H9 (cell line): ENCODE results near the gene EDIL3. TPM values are rescaled to one million over a fixed set of nuclear protein-coding genes. Genes with fewer than 3 reads are reported as not detected.

Experiments
- DNase-seq: peaks from one replicate; pipeline ENCODE4 v3.0.0-alpha.2; 2017
- H2AFZ ChIP-seq: one replicate; pipeline ENCODE4 v1.6.1; 2013; ENCODE audit warnings: mild to moderate bottlenecking, low read length, control low read depth, moderate library complexity
- H2AK5ac ChIP-seq: 2 replicates; pipeline ENCODE4 v1.6.1; 2013; ENCODE audit warnings: low read length, control low read depth, mixed read lengths; ENCODE audit not compliant: insufficient read length
- H2BK120ac ChIP-seq: one replicate; pipeline ENCODE4 v1.6.1; 2013; ENCODE audit warnings: low read depth, mild to moderate bottlenecking, low read length, control low read depth, inconsistent platforms; ENCODE audit not compliant: poor library complexity, severe bottlenecking
- H2BK12ac ChIP-seq: 2 replicates; pipeline ENCODE4 v1.6.1; 2013; ENCODE audit warnings: low read length, control low read depth, mixed read lengths, low read depth; ENCODE audit not compliant: insufficient read length
- H2BK15ac ChIP-seq: 2 replicates; pipeline ENCODE4 v1.6.1; 2013; ENCODE audit warnings: low read depth, low read length, control low read depth
- H2BK20ac ChIP-seq: one replicate; pipeline ENCODE4 v1.6.1; 2013; ENCODE audit warnings: low read depth, mild to moderate bottlenecking, low read length, control low read depth, inconsistent platforms; ENCODE audit not compliant: poor library complexity, severe bottlenecking
- H2BK5ac ChIP-seq: 2 replicates; pipeline ENCODE4 v1.6.1; 2013; ENCODE audit warnings: low read length, control low read depth, mixed read lengths; ENCODE audit not compliant: insufficient read length
- H3K14ac ChIP-seq: 2 replicates; pipeline ENCODE4 v1.6.1; 2013; ENCODE audit warnings: low read length, control low read depth; ENCODE audit not compliant: insufficient read depth
- H3K18ac ChIP-seq: 2 replicates; pipeline ENCODE4 v1.6.1; 2013; ENCODE audit warnings: low read depth, mild to moderate bottlenecking, mixed read lengths, low read length, control low read depth; ENCODE audit not compliant: insufficient read length
- H3K23ac ChIP-seq: 2 replicates; pipeline ENCODE4 v1.6.1; 2013; ENCODE audit warnings: low read length, control low read depth, mixed read lengths, low read depth; ENCODE audit not compliant: insufficient read length
- H3K23me2 ChIP-seq: 2 replicates; pipeline ENCODE4 v1.6.1; 2013; ENCODE audit warnings: low read depth, mild to moderate bottlenecking, mixed read lengths, low read length, control low read depth; ENCODE audit not compliant: insufficient read length, poor library complexity, severe bottlenecking
- H3K27ac ChIP-seq: 2 replicates; pipeline ENCODE4 v1.5.1; 2013; ENCODE audit warnings: low read length, control low read depth, mixed read lengths, low read depth; ENCODE audit not compliant: insufficient read length
- H3K27me3 ChIP-seq: 2 replicates; pipeline ENCODE4 v1.6.1; 2013; ENCODE audit warnings: low read length, control low read depth, inconsistent platforms; ENCODE audit not compliant: insufficient read depth
- H3K4ac ChIP-seq: 2 replicates; pipeline ENCODE4 v1.6.1; 2013; ENCODE audit warnings: low read depth, mild to moderate bottlenecking, control low read depth, inconsistent platforms, low read length, moderate library complexity
- H3K4me1 ChIP-seq: 2 replicates; pipeline ENCODE4 v1.6.1; 2013; ENCODE audit warnings: low read length, control low read depth, inconsistent platforms; ENCODE audit not compliant: insufficient read depth
- H3K4me2 ChIP-seq: 2 replicates; pipeline ENCODE4 v1.6.1; 2013; ENCODE audit warnings: low read length, control low read depth, mixed read lengths; ENCODE audit not compliant: insufficient read length, insufficient read depth
- H3K56ac ChIP-seq: 2 replicates; pipeline ENCODE4 v1.6.1; 2013; ENCODE audit warnings: low read depth, mild to moderate bottlenecking, mixed read lengths, low read length, control low read depth; ENCODE audit not compliant: insufficient read length
- H3K79me1 ChIP-seq: 2 replicates; pipeline ENCODE4 v1.6.1; 2013; ENCODE audit warnings: low read depth, mild to moderate bottlenecking, moderate library complexity, low read length, control low read depth, inconsistent platforms; ENCODE audit not compliant: insufficient read depth, poor library complexity, severe bottlenecking
- H3K79me2 ChIP-seq: 2 replicates; pipeline ENCODE4 v1.6.1; 2013; ENCODE audit warnings: low read length, control low read depth, inconsistent platforms; ENCODE audit not compliant: insufficient read depth
- H3K9ac ChIP-seq: 2 replicates; pipeline ENCODE4 v1.6.1; 2013; ENCODE audit warnings: low read length, control low read depth, mixed read lengths; ENCODE audit not compliant: insufficient read length; ENCODE audit errors: extremely low read depth
- H3K9me3 ChIP-seq: one replicate; pipeline ENCODE4 v1.6.1; 2013; ENCODE audit warnings: low read depth, low read length, inconsistent platforms; ENCODE audit not compliant: control insufficient read depth
- H3T11ph ChIP-seq: one replicate; pipeline ENCODE4 v1.6.1; 2013; ENCODE audit warnings: mild to moderate bottlenecking, low read length, control low read depth, inconsistent platforms
- H4K20me1 ChIP-seq: one replicate; pipeline ENCODE4 v1.6.1; 2013; ENCODE audit not compliant: control insufficient read depth, insufficient read length, insufficient read depth
- H4K5ac ChIP-seq: 2 replicates; pipeline ENCODE4 v1.6.1; 2013; ENCODE audit warnings: low read depth, mild to moderate bottlenecking, mixed read lengths, low read length, control low read depth; ENCODE audit not compliant: insufficient read length
- H4K8ac ChIP-seq: replicated peaks from 2 replicates; pipeline ENCODE4 v1.6.1; 2013; ENCODE audit warnings: low read length, control low read depth, mixed read lengths, low read depth; ENCODE audit not compliant: insufficient read length
- H4K91ac ChIP-seq: 2 replicates; pipeline ENCODE4 v1.6.1; 2013; ENCODE audit warnings: low read depth, mild to moderate bottlenecking, moderate library complexity, mixed read lengths, low read length, control low read depth; ENCODE audit not compliant: insufficient read length
- H3K27ac Mint-ChIP-seq, 3 experiments: 2 replicates in 2 of 3; 3 replicates in 1 of 3; pipeline ENCODE4 v1.8.0; 2020 to 2021; ENCODE audit warnings: mixed read lengths in 3 of 3, mild to moderate bottlenecking in 1 of 3, moderate library complexity in 1 of 3
- H3K27me3 Mint-ChIP-seq: 2 replicates; pipeline ENCODE4 v1.8.0; 2021; ENCODE audit warnings: low read depth, mild to moderate bottlenecking, moderate library complexity, mixed read lengths
- H3K36me3 Mint-ChIP-seq, 3 experiments: 2 replicates in 2 of 3; 3 replicates in 1 of 3; pipeline ENCODE4 v1.8.0; 2020 to 2021; ENCODE audit warnings: low read depth in 3 of 3, mixed read lengths in 3 of 3; ENCODE audit not compliant: insufficient read depth in 1 of 3
- H3K4me1 Mint-ChIP-seq, 2 experiments: 2 replicates each; pipeline ENCODE4 v1.8.0; 2020; ENCODE audit warnings: mixed read lengths in 2 of 2
- H3K4me3 Mint-ChIP-seq, 2 experiments: 2 replicates in 1 of 2; 3 replicates in 1 of 2; pipeline ENCODE4 v1.8.0; 2020 to 2021; ENCODE audit warnings: mild to moderate bottlenecking in 2 of 2, mixed read lengths in 2 of 2, moderate library complexity in 1 of 2
- H3K9me3 Mint-ChIP-seq, 2 experiments: 2 replicates in 1 of 2; 3 replicates in 1 of 2; pipeline ENCODE4 v1.8.0; 2020; ENCODE audit warnings: mild to moderate bottlenecking in 2 of 2, mixed read lengths in 2 of 2, moderate library complexity in 1 of 2
- WGBS: extraction: QIAGEN DNeasy Blood & Tissue Kit; methylation state at CpG from one replicate; pipeline ENCODE4 v1.1.7; 2013; ENCODE audit warnings: missing lambda C conversion rate, low lambda C conversion rate, mixed read lengths; ENCODE audit not compliant: insufficient read length; ENCODE audit errors: extremely low coverage; 5-methylcytosine and 5-hydroxymethylcytosine counted together
- total RNA-seq: library from RNA; stranded (reverse); gene quantifications from 2 replicates; pipeline ENCODE4 v1.2.1, GENCODE V29; 2021
- TF ChIP-seq, protein P1 (sequence below): fragments of 200-600 bp; sonication (generic); conservative IDR thresholded peaks from 3 replicates; pipeline ENCODE4 v1.8.0; 2021; ENCODE audit warnings: antibody characterized with exemption, mild to moderate bottlenecking

The EDIL3 gene
- total RNA-seq, 1 experiment from 2014 or later: 61.9 TPM

DNA sequence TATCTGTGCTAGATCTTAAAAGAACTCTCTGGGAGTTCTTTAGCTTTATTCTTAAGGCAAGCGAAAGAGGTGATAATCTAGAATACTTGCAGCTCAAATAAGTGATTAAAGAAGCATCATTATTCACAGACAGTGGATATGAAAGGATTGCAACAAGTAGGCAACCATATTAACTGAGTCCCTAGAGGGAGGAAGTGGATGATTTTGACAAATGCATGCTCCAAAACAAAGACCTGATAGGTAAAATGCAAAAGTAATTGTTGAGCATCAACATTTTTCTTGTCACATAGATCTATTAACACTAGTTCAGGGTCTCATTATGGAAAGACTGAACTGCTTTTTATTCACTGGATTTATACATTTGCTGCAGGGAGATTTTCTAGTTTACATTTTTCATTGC is 109.1 kb downstream of the EDIL3 start:
- H3K27ac Mint-ChIP-seq: peak overlapping the region in 1 of 3 experiments; percentile 40; a peak in 1 of 7 replicates

More for the DNA sequence above, 109.1 kb downstream of the EDIL3 start:
- H3K23me2 ChIP-seq: no peaks in the 10 kb centered on the region
- no peak overlapping the region for H2BK20ac ChIP-seq
- no peak overlapping the region for H3K56ac ChIP-seq
- Mint-ChIP-seq H3K4me1 (peaks cover 7 to 26% of the 10 kb centered on the region in 2 experiments; a peak in 3 of 4 replicates), H3K27me3 (no peaks in the 10 kb centered on the region), H3K36me3 (no peaks in the 10 kb centered on the region), H3K4me3 (no peak overlapping the region), H3K9me3 (no peaks in the 10 kb centered on the region)
- no peak overlapping the region for H2AFZ ChIP-seq
- H3K18ac ChIP-seq: no peak overlapping the region
- TF ChIP-seq, protein P1, sequence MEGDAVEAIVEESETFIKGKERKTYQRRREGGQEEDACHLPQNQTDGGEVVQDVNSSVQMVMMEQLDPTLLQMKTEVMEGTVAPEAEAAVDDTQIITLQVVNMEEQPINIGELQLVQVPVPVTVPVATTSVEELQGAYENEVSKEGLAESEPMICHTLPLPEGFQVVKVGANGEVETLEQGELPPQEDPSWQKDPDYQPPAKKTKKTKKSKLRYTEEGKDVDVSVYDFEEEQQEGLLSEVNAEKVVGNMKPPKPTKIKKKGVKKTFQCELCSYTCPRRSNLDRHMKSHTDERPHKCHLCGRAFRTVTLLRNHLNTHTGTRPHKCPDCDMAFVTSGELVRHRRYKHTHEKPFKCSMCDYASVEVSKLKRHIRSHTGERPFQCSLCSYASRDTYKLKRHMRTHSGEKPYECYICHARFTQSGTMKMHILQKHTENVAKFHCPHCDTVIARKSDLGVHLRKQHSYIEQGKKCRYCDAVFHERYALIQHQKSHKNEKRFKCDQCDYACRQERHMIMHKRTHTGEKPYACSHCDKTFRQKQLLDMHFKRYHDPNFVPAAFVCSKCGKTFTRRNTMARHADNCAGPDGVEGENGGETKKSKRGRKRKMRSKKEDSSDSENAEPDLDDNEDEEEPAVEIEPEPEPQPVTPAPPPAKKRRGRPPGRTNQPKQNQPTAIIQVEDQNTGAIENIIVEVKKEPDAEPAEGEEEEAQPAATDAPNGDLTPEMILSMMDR: no peak
- H3K79me1 ChIP-seq: peaks cover 3% of the 10 kb centered on the region
- H3K4me2 ChIP-seq: no peak overlapping the region
- H3K4me1 ChIP-seq: 0 out of 2 replicates have a peak, but pooled peaks cover 3% of the 10 kb centered on the region
- H3K9ac ChIP-seq: no peak overlapping the region
- no peak overlapping the region for H4K91ac ChIP-seq
- no peak overlapping the region for H2BK120ac ChIP-seq
- no peak overlapping the region for H2BK5ac ChIP-seq
- no peaks in the 10 kb centered on the region for H3K27me3 ChIP-seq
- H3K9me3 ChIP-seq: no peaks in the 10 kb centered on the region
- H2BK12ac ChIP-seq: no peak overlapping the region
- peaks cover 2% of the 10 kb centered on the region; the same call in 1 of the 2 replicates for H3K79me2 ChIP-seq
- no peak overlapping the region for H4K8ac ChIP-seq
- no peak overlapping the region for H3K27ac ChIP-seq
- no peak overlapping the region for H3K14ac ChIP-seq
- no peak overlapping the region for H3T11ph ChIP-seq
- no peak overlapping the region for H4K5ac ChIP-seq
- no peak overlapping the region for H3K4ac ChIP-seq
- no peak overlapping the region for H3K23ac ChIP-seq
- H4K20me1 ChIP-seq: no peaks in the 10 kb centered on the region
- no peak overlapping the region for H2BK15ac ChIP-seq
- no peak overlapping the region for H2AK5ac ChIP-seq
- WGBS: no CpG with 5 or more reads among the region's 1 CpG
- no peak for DNase-seq
